HG03280 (cell line): ENCODE data around the gene HDAC10.
A peak's percentile ranks its signal among the peaks of the same experiment; 100 is the strongest.

ENCODE experiments used
- ATAC-seq: cut with Tn5 transposase; IDR thresholded peaks from one replicate; pipeline ENCODE4 v1.9.1; 2021; ENCODE audit warnings: mild to moderate bottlenecking, moderate library complexity; ENCODE audit not compliant: unreplicated experiment

HDAC10 gene

DNA sequence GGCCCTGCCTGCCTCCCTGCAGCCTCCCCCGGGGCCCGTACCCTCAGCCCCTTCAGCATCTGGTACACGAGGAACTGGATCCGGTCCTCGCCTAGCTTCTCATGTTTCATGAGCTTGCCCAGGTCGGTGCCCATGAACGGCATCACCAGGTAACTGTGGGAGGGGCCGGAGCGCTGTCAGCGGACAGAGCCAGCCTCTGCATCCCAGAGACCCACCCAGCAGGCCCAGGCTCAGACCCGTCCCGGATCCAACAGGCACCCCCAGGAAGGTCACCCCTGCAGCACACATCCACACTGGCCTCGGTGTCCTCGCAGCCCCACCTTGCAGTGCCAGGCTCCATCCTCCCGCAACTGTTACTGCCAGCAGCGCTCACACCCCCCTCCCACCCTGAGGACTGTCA is 6.0 kb upstream of the HDAC10 start:
- no peak for ATAC-seq

DNA sequence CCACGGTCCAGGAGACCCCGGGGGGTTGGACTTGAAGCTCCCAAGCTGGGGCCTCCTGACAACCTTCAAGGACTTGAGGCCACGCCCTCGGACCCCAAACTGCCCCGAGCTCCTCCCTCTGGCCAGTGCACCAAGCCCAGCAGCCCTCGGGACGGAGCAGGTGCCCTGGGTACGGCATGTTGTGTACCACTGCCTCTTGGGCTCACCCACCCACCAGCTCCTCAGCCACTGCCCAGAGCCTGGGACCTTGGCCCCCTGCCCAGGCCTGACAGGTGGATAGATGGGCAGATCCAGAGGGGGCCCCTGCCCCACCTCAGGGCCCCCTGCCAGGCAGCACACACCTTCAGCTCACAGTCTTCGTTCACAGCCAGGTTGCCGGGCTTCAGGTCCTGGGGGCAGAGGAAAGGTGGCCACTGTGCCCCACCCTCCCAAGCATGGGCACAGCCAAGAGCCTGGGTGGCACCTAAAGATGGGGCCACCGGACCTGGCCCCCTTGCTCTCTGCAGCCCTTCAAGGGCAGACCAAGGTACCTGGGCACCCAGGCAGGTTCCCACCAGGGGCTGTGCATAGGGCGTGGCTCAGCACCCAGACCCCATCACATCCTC is 5.3 kb upstream of the HDAC10 start:
- no peak for ATAC-seq

DNA sequence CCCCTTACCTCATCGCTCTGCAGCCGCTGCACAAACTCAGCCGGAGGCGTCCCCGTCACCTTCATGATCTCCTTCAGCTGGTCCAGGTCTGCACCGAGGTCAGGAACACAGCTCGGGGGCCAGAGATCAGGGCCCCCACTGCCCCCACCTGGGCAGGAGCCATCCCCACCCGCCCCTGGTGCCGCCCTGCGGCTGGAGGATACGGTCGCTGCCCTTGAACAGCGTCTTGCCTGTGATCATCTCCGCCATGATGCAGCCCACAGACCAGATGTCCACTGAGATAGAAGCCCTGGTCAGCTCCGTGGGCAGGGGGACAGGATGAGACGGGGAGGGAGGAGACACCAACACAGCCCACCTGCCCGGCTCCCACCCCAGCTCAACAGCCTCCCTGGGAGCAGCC is 4.5 kb upstream of the HDAC10 start:
- no peak for ATAC-seq

DNA sequence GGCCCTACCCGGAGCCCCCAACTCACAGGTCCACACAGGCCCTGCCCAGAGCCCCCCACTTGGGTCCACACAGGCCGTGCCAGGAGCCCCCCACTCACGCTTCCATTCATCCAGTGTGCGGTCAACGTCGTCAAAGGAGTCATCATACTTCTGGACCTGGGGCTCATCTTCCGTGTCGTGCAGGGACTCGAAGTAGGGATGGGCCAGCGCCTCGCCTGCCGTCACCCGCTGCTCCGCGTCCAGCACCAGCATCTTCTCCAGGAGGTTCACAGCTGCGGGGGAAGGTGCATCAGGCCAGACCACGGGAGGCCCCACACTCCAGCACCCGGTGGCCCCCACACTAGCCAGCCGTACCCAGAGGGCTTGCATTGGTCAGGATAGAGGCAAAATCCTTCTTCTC is 4.0 kb upstream of the HDAC10 start:
- ATAC-seq: no peak

DNA sequence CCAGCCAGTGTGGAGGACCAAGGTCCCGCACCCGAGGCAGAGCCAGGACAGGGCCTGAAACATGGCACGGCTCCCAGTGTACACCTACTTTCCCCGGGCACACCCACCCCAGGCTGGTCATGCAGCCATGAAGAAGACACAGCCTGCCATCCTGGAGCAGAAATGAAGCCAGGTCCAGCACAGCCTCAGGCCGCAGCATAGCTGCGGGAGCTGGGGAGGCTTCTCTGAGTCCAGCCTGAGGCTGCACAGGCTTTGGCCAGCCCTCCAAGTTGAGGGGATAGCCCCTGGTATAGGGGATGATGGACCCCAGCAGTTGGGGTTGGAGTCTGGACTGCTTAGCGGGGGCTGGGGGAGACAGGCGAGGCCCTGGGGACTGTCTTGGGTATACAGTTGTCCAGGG is 2.9 kb upstream of the HDAC10 start:
- ATAC-seq: no peak

DNA sequence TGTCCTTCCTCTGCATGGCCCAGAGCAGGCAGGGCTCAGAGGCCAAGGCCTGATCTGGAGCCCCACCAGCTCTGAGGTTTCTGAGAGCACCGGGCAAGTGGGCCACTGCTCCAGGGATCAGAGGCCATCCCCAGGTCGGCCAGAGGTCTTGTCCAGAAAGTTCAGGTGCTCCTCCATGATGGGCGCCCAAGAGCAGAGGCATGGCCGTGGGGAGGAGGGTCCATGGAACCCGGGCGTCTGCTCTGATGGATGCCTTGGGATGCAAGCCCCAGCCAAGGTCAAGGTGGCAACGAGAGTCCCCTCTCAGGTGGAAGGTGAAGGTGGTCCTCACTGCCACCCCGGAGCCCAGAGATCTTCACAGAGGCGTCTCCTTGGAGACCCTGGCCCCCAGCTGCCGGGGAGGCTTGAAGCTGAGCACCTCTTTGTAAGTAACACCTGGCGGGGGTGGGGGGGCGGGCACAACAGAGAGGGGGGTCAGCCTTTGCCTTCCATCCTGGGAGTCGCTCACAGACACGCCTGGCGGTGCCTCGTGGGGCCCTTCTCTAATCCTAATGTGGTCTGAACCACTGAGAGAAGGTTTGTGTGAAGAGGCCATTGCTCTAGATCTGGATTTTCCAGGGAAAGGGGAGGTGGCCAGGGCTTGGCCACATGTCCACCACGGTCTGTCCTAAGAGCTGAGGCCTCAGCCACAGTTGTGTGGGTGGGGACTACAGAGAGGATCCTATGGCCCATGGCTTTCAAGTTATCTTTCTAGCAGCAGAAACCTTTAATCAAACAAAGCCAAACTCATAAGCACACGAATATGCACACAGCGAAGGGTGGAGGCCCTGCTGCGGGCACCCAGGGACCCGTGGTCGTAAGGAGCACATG is 2.2 kb upstream of the HDAC10 start:
- ATAC-seq: no peak

DNA sequence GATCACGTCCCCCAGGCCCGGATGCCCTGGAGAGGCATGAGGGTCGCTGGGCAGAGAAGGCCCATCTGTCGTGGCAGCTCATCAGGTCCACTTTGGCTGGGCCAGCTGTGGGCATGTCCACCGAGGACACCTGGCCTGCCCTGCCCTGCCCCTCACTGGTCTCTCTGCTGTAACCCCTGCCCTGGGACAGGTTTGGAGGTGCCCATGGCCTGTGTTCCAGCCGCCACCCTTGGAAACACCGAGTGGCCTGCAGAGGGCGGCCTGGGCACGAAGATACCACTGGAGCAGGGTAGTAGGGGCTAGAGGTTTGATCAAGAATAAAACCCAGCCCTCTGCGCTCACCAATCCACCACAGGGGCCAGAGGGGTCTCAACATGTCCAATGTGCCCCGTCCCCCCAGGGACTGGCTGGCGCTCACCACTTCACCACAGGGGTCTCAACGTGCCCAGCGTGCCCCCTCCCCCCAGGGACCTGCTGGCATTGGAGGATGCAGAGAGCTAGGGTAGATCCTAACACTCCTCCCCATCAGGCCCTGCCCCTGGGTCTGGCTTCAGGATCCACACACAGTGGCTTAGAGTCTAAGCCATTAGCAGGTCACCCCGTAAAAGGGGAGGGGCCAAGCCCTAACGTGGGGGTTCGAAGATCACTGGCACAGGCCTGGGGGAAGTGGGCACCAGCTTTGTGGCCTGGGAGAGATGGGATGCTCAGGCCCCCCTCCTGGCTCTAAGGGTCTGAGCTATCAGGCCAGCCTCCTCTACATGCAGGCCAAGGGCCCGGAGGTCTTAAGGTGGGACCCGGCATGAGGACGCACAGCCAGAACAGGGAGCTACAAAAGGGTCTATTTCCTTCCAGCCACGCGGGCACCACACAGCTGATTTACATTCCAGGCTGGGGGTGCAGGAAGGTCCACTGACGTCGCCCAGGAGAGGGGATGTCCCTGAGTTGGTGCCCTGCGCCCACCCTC is 1.3 kb upstream of the HDAC10 start:
- no peak for ATAC-seq

DNA sequence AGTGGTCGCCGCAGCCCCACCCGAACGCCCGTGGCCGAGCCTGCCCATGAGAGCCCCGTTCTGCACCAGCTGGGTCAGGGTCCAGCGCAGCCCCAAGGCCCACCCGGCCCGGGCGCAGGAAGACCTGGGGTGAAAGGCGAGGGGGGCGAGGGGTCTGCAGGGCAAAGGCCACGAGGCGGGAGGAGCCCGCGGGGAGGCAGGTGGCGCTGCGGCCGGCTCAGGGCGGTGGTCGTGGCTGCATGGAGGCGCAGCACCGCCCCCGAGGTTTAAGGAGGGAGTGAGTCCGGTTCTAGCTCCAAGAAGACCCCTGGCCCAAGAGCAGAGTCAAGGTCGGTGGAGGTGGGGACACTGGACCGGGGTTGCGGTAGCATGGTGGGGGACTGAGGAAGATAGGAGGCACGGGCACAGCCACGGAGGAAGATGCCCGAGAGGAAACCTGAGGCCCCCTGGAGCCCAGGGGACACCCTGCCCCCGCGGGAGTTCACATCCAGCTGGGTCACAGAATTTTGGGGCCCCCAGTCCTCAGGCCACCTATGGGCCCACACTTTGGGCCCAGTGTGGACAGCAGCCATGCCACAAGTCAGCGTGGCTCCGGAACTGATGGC is 514 bp upstream of the HDAC10 start:
- ATAC-seq: no peak

DNA sequence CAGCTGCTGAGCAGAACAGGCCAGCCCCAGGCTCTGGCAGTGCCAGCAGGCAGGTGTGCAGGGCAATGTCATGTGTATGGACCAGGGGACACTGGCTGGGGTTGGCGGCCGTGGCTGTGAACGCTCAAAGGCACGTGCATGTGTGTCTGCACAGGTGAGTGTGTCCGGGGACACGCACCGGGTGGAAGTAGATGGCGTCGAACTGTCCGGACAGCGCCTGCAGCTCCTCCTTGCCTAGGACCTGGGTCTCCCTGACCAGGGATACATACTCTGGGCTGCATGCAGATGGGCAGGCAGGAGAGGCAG is 863 bp downstream of the HDAC10 start:
- ATAC-seq: no peak

DNA sequence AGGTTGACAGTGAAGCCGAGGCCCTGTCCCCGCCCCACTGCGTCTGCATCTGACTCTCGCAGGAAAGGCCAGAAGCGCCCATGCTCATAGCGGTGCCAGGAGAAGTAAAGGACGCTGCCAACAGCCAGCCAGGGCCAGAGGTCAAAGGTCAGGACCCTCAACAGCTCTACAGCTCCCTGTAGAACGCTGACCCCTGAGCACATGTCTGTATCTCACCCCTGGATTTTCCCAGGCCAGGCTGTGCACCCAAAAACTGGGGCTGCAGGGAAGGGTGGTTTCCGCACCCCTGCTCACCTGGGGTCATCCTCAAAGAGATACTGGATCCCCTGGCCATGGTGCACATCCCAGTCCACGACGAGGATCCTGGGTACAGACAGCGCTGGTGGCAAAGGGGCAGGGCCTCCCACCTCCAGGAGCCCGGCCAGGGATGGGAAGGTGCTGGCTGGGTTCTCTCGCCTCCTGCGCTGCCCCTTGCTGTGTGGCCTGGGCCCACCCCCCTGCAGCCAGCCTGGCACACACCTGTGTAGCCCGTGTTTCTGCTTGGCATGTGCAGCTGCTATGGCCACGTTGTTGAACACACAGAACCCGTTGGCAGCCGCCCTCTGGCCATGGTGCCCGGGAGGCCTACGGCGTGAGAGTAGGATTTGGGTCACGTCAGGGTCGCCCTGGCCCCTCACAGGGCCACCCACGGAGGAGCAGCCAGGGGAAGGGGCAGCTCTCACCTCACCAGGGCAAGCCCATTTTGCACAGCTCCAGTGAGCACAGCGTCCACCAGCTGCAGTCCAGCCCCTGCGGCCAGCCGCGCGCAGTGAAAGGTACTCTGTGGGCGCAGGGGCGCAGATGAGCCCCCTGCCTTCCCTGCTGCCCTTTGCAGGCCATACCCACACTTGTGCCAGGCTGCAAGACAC is 1.5 kb downstream of the HDAC10 start:
- ATAC-seq: no peak

DNA sequence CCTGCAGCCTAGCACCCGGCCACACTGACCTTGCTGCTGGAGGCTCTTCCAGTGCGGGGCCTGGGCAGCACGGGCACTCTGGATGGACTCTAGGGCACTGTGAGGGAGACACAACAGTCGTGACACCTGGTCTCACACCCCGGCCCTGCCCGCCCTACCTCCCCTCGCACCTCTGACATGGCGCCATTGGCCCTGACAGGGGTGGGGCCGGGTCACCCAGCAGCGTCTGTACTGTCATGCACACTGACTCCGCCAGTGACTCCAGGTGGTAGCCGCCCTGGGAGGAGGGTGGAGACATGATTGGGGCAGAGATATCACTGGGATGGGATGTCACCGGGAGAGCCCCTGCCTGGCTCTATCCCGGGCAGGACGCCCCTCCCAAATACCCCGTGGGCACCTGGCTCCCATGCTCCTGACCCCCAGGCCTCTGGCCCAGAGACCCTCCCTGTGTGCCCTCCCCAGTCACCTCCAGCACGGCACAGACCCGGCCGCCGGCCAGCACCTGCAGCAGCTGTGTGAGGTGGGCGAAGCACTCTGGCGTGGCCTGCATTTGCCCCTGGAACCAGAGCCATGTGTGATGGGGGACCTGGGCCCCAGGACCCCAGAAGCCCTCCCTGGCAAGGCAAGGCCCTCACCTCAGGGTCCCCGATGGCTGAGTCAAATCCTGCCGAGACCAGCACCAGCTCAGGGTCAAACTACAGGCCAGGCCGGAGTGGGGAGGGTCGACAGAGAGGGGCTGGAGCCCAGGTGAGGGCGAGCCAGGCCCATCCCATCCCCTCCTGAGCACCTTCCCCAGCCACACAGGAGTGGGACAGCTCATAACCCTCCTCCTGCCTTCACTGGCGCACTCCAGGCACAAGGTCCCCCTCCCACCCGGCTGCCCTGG is 2.6 kb downstream of the HDAC10 start:
- ATAC-seq: no peak

DNA sequence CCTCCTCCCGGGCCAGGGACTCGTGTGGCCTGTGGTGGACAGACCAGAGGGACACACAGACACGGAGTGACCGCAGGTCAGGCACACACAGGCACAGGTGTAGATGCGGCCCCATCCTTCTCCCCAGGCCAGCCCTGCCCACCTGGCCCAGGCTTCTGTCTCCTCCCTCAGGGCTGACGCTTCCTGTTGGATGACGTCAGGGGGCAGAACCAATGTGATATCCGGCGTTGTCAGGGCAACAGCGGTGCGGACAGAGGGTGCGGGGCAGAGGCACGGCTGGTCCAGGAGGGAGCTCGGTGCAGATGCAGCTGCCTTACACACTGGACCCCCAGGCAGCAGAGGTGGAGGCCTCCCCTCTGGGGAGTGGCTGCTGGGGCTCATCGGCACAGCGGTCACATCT is 3.3 kb downstream of the HDAC10 start:
- no peak for ATAC-seq

DNA sequence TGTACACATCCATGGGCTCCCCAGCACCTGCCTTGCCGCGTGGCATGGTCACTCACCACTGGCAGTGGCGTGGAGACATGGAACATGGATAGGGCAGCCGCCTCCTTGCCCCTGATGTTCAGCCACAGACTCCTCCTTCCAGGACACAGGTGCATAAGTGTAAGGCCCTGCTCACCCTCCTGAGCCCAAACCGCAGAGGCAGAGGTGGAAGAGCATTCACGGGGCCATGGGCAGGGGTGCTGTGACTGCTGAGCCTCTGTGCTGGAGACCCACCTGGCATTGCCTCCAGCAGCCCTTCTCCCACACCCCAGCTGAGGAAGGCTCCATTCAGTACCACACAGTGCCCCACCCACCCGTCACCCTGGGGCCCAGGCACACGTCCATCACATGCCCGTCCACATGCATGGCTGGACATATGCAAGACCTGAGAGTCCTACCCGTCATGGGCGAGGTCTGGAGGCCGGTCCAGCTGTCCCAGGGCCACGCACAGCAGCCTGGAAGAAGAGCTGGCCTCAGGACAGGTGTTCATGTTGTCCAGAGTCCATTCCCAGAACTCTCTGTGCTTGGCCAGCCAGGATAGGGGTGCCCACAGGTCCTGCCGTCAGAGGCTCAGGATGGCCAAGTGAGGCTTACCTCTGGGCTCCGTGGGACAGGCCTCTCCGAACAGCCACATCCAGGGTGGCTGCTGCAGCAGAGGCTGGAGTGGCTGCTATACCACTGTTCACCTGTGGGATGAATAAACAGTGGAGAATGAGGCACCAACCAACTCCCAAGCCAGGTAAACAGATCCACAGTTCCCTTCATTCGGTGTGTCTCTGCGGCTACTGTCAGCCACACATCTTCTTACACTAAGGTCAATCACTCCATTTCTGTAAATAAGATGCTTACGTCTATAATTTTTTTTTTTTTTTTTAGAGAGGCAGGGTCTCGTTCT is 4.6 kb downstream of the HDAC10 start:
- no peak for ATAC-seq

DNA sequence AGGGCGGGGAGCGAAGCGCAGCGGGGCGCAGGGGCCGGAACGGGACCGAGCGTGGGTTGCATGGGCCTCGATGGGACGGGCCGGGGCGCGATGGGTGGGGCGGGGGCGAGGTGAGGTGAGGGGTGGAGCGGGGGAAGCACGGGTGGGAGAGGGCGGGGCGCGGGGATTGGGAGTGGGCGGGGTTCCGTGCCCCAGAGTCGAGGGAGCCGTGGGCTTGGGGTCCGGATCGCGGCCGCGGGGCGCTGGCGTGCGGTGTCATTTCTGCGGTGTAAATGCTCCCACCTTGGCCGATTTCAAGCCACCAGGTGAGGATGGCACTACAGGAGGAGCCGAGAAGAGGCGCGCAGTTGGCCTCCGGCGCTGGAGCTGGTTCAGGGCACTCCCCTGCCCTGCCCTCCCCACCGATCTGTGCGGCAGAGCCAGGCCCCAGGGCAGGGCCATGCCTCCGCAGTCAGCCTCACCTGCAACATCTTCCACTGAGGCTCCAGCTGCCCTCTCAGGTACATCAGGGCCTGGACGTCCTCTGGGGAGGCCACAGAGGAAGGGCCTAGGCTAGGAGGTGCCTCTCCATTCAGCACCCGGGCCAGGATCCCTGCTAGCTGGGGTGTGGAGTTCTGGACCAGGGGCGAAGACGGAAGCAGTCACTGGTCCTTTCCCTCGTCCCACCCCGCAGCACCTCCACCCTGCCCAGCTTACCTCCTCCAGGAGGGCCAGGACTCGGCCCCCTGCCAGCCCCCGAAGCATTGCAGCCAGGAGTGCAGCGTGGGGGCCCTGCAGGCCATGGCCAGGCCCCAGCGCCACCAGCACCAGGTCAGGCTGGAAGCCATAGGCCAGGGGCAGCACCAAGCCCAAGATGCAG is 5.6 kb downstream of the HDAC10 start:
- no peak for ATAC-seq

DNA sequence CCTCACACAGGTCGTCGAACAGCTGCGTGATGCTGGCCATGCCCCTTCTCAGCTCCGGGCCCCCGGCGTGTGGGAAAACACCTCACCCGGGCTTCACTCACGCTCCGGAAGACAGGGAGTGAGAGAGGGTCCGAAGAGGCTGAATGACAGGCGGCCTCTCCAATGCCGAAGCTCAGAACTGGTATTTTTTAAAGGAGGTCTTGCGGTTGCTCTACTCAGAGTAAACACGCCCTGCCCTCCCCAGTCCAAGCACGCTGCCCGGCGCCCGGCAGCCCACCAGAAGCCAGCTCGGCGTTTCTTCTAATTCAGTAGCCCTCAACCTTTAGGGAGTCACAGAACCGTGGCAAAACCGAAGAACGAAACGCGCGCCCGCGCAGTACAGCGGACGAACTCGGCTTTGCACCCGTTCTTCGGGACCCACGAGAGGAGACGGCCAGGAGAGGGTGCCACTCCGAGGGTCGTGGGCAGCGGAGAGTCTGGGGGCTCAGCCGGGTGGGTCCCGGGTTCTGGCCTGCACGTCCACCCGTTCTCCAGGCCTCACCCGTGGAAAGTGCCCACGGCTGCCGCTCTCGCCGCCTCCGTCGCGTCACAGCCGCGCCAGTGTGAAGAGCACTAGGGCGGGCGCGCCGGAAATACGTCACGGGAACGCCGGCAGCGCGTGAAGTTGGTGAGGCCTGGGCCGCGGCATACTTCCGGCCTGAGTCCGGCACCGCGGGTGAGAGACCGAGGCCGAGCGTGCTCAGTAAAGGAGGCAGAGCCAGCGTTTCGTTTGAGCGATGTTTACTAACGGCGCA is 6.4 kb downstream of the HDAC10 start, which contains the start of gene TUBGCP6:
Gene TUBGCP6 (minus strand): TSS at position 604 of the 794 bp plus-strand sequence. CDS start 564 bp downstream, at position 40.
- ATAC-seq: peak; percentile 69

DNA sequence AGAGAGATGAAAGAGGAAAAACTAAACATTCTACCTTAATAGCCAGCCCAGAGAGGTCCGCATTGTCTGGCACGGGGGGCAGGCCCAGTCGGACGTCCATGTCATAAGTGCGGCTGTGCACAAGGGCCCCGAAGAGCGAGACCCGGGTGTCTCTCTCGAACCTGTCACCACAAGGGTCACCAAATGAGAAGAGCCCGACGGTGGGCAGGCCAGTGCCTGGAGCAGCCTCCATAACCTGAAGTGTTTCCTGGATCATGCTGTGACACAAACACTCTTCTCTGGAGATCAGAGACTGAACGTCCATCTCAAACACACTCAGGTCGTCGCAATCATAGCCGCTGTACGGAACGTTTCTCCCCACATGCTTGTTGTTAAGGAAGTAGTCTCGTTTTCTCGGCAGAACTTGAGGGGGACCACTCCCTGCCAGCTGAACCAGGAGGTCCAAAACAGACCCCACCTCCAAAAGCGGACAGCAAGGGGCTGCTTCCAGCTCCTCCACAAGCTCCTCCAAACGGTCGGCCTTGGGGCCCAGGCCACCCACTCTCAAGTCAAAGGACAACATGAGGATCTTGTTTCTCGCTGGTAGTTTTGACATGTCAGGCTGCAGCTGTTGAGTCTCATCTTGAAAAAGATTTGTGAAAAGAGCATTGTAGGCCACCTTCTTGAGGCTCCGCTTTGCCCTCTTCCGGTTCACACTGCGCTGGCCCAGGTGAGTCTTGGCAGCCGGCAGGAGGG is 7.2 kb downstream of the HDAC10 start:
- no peak for ATAC-seq
